PC-9 (cell line): ENCODE measurements around the gene ACOT12.

Experiments used
- EZH2 ChIP-seq: fragments of 200-600 bp; sonication (generic); IDR thresholded peaks from 2 replicates; pipeline ENCODE4 v1.8.0; 2017; ENCODE audit warnings: antibody characterized with exemption, low read depth
- TF ChIP-seq, protein P1 (sequence below): fragments of 200-600 bp; sonication (generic); conservative IDR thresholded peaks from 2 replicates; pipeline ENCODE4 v1.6.1; 2017; ENCODE audit warnings: mixed run types, antibody characterized with exemption, mild to moderate bottlenecking, moderate library complexity

DNA sequence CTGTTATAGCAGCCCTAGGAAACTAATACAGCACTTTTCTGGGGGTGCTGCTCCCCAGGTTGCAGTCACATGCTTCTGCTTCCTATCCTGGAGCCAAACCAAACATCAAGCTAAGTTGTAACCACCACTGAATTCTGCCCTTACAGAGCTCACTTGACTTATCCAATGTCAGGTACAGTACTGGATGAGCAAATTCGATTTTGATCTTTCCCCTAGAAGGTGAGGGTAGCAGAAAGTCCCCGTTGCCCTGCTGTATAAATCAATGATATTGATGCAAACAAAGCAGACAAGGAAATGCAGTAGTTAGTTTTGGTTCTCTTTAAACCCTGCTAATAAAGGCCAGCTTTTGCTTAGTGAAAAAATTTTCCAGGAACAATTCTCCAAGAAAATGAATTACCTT, 56.1 kb downstream of the ACOT12 start:
- TF ChIP-seq, protein P1, sequence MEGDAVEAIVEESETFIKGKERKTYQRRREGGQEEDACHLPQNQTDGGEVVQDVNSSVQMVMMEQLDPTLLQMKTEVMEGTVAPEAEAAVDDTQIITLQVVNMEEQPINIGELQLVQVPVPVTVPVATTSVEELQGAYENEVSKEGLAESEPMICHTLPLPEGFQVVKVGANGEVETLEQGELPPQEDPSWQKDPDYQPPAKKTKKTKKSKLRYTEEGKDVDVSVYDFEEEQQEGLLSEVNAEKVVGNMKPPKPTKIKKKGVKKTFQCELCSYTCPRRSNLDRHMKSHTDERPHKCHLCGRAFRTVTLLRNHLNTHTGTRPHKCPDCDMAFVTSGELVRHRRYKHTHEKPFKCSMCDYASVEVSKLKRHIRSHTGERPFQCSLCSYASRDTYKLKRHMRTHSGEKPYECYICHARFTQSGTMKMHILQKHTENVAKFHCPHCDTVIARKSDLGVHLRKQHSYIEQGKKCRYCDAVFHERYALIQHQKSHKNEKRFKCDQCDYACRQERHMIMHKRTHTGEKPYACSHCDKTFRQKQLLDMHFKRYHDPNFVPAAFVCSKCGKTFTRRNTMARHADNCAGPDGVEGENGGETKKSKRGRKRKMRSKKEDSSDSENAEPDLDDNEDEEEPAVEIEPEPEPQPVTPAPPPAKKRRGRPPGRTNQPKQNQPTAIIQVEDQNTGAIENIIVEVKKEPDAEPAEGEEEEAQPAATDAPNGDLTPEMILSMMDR, result no peak
- TF ChIP-seq EZH2, result no peak
